ENCODE results near the gene ERVK3-1. TPM values are rescaled to one million over a fixed set of nuclear protein-coding genes. Genes with fewer than 3 reads are reported as not detected.

Gene ERVK3-1
- total RNA-seq, 2 experiments from 2014 or later, result 79.5 to 82.7 TPM

DNA sequence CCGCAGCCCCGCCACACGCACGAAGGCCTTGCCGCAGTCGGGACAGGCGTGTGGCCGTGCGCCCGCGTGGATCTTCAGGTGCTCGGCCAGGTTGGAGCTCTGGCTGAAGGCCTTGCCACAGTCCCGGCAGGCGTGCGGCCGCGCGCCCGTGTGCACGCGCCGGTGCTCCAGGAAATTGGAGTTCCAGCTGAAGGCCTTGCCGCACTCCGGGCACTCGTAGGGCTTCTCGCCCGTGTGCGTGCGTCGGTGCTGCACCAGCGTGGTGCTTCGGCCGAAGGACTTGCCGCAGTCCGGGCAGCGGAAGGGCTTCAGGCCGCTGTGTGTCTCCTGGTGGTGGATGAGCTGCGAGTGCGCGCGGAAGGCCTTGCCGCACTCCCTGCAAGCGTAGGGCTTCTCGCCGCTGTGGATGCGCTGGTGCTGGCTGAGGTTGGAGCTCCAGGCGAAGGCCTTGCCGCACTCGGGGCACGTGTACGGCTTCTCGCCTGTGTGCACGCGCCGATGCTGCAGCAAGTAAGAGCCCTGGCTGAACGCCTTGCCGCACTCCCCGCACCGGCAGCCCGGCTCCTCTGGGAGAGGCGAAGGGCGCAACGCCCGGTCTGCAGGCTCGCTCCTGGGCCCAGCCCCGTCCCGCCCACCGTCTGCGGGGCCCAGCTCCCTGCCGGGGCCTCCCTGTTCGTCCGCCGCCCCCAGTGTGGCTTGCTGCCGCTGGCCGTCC is 51.7 kb downstream of the ERVK3-1 start:
- Mint-ChIP-seq H3K9me3 (no peaks in the 10 kb centered on the region), H3K4me3 (peak overlapping the region; percentile 37), H3K36me3 (peaks cover 5% of the 10 kb centered on the region), H3K27ac (no peak overlapping the region), H3K27me3 (no peaks in the 10 kb centered on the region), H3K4me1 (peaks cover 19% of the 10 kb centered on the region)
- no peak for DNase-seq

GRCh38 chr19:58357481-58358145 is 52.4 kb downstream of the ERVK3-1 start:
- H3K4me3 Mint-ChIP-seq, result no peak overlapping the region
- peaks cover 20% of the 10 kb centered on the region for H3K4me1 Mint-ChIP-seq
- H3K9me3 Mint-ChIP-seq, result no peaks in the 10 kb centered on the region
- DNase-seq, result no peak
- H3K27me3 Mint-ChIP-seq, result no peaks in the 10 kb centered on the region
- no peaks in the 10 kb centered on the region for H3K36me3 Mint-ChIP-seq
- H3K27ac Mint-ChIP-seq, result no peak overlapping the region

DNA sequence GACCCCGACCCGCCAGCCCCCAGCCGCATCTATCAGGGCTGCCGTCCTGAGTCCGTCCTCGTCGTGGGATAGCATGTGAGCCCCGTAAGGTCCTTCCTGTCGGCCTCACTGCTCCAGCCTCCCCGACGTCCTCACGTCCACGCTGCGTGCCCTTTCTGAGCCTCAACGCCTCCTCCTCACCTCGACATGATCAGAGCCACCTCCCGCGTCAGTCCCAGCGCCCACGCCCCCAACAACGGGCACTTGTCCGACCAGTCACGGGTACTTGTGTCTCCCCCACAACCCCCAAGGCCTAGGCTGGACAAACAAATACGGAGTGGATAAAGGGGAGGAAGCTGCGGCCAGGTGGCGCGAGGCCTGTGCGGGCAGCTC is 56.7 kb downstream of the ERVK3-1 start:
- peak overlapping the region; percentile 94 for H3K27ac Mint-ChIP-seq
- no peaks in the 10 kb centered on the region for H3K27me3 Mint-ChIP-seq
- peak overlapping the region; percentile 87 for H3K4me3 Mint-ChIP-seq
- H3K36me3 Mint-ChIP-seq, result no peaks in the 10 kb centered on the region
- DNase-seq, result peak; percentile 65
- H3K9me3 Mint-ChIP-seq, result no peaks in the 10 kb centered on the region
- H3K4me1 Mint-ChIP-seq, result peaks cover 14% of the 10 kb centered on the region

DNA sequence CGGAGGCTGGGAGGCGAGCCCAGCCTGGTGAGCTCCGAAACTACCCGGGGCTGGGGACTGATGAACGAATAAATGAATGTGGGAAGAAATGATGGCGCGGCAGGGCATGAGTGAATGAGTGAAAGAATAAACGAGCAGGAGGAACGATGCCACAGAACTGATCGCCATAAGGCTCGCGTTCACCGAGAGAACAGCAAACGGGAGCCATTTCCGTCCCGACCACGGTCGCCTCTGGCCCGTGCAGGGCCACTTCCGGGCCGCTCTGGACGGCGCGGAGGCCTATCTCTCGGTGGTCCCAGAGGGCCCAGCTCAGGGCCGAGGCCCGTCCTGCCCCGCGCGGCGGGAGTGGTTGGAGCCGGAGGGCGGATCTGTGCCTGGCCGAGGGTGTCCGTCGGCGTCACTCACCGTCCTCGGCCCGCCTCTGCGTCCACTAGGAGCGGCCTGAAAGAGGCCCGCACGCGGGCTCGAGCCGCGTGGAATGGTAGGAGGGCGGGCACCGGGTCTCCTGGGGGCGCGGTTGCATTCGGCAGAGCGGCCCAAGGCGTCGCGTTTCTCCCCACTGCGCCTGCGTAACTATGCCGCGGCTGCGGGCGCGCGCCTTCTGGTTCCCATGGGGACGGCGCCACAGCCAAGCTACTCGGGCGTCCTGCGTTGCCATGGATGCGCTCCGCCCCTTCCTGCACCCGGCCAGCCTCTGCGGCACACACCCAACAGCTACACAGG is 57.3 kb downstream of the ERVK3-1 start, which contains the start of gene ZNF497:
TSS of gene ZNF497 (minus strand) at position 480 of the 723 bp plus-strand sequence. CDS start 5,116 bp downstream, outside the sequence.
- Mint-ChIP-seq H3K36me3 (no peaks in the 10 kb centered on the region), H3K4me3 (peak within 1 kb of the TSS; percentile 87), H3K27ac (peak within 1 kb of the TSS; percentile 94), H3K4me1 (peaks cover 14% of the 10 kb centered on the region), H3K27me3 (no peaks in the 10 kb centered on the region), H3K9me3 (no peaks in the 10 kb centered on the region)
- DNase-seq, result peak; percentile 99

DNA sequence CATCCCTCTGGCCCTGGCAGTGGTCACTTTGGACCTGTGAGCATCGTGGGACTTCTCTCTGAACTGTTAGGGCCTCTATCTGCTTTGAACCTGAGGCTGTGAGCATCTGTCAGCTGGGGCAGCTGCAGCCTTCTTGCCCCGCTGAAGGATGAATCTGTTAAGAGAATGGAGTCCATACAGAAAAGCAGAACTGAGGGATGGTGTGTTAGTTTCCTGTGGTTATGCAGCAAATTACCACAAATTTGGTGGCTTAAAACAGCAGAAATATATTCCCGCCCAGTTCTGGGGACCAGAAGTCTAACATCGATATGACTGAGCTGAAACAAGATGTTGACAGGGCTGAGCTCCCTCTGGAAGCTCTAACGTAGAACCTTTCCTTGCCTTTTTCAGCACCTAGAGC is 59.0 kb downstream of the ERVK3-1 start:
- Mint-ChIP-seq H3K27me3 (no peaks in the 10 kb centered on the region), H3K9me3 (no peaks in the 10 kb centered on the region), H3K4me1 (peaks cover 11% of the 10 kb centered on the region), H3K27ac (no peak overlapping the region), H3K4me3 (no peak overlapping the region), H3K36me3 (no peaks in the 10 kb centered on the region)
- no peak for DNase-seq

Other genes starting within 250 kb of the ERVK3-1 start
- gene ZNF135, start 246.1 kb upstream of the ERVK3-1 start, total RNA-seq, result 1 to 10 TPM; 2.4 to 2.5 TPM
- gene ZSCAN18, start 207.1 kb upstream of the ERVK3-1 start, total RNA-seq, result 10 to 100 TPM; 21.5 to 23.9 TPM
- 1 to 10 TPM; 6.8 to 8.1 TPM for gene ZNF329, start 154.6 kb upstream of the ERVK3-1 start, total RNA-seq
- 10 to 100 TPM; 27.0 to 30.5 TPM for gene ZNF274, start 122.3 kb upstream of the ERVK3-1 start, total RNA-seq
- 10 to 100 TPM; 46.0 to 51.6 TPM for gene ZNF544, start 76.5 kb upstream of the ERVK3-1 start, total RNA-seq
- gene ZNF8, start 26.4 kb upstream of the ERVK3-1 start, total RNA-seq, result 1 to 10 TPM; 4.1 to 4.3 TPM
- 1 to 10 TPM; 2.8 to 3.2 TPM for gene ZSCAN22, start 21.6 kb downstream of the ERVK3-1 start, total RNA-seq
- 10 to 100 TPM; 18.7 to 23.2 TPM for gene A1BG, start 48.1 kb downstream of the ERVK3-1 start, total RNA-seq
- 1 to 10 TPM; 1.5 to 1.7 TPM for gene ZNF497, start 57.4 kb downstream of the ERVK3-1 start, total RNA-seq
- gene ZNF837, start 75.7 kb downstream of the ERVK3-1 start, total RNA-seq, result 1 to 10 TPM; 2.0 to 2.1 TPM
- gene RPS5, start 81.9 kb downstream of the ERVK3-1 start, total RNA-seq, result 1,000 to 10,000 TPM; 1,717 to 1,777 TPM
- 1 to 10 TPM in 1 of 2 experiments, under 1 TPM in 1; 0.82 to 1.6 TPM for gene RNF225, start 90.3 kb downstream of the ERVK3-1 start, total RNA-seq
- gene ZNF584, start 103.3 kb downstream of the ERVK3-1 start, total RNA-seq, result 10 to 100 TPM; 15.1 to 17.2 TPM
- 1 to 10 TPM; 4.3 TPM for gene ZNF132, start 134.8 kb downstream of the ERVK3-1 start, total RNA-seq
- 10 to 100 TPM in 1 of 2 experiments, 1 to 10 TPM in 1; 9.4 to 10.1 TPM for gene ZNF324B, start 146.2 kb downstream of the ERVK3-1 start, total RNA-seq
- gene ZNF324, start 161.7 kb downstream of the ERVK3-1 start, total RNA-seq, result 10 to 100 TPM; 12.8 to 13.7 TPM
- gene ZNF446, start 171.0 kb downstream of the ERVK3-1 start, total RNA-seq, result 1 to 10 TPM; 4.2 to 5.3 TPM
- gene SLC27A5, start 206.6 kb downstream of the ERVK3-1 start, total RNA-seq, result 10 to 100 TPM; 23.4 to 28.0 TPM
- gene ZBTB45, start 214.4 kb downstream of the ERVK3-1 start, total RNA-seq, result 10 to 100 TPM; 11.1 to 11.8 TPM
- 100 to 1,000 TPM; 671 to 701 TPM for gene TRIM28, start 238.7 kb downstream of the ERVK3-1 start, total RNA-seq
- gene CHMP2A, start 249.7 kb downstream of the ERVK3-1 start, total RNA-seq, result 10 to 100 TPM; 76.9 to 79.2 TPM